DOHH2 (cell line): ENCODE results near the gene DNPH1.

ENCODE experiments used
- H3F3A ChIP-seq: fragments of 200-600 bp; sonication (generic), shearing (Covaris generic); 2 replicates; pipeline ENCODE4 v1.6.0; 2016; ENCODE audit warnings: antibody characterized with exemption, mild to moderate bottlenecking; ENCODE audit not compliant: control insufficient read depth, insufficient read depth
- H3K27ac ChIP-seq: fragments of 200-600 bp; sonication (generic); 2 replicates; pipeline ENCODE4 v1.5.1; 2014; ENCODE audit warnings: low read depth, mild to moderate bottlenecking, low read length, moderate library complexity
- H3K27me3 ChIP-seq: fragments of 200-600 bp; sonication (generic); 2 replicates; pipeline ENCODE4 v1.6.1; 2014; ENCODE audit warnings: mild to moderate bottlenecking, low read length, mixed read lengths; ENCODE audit not compliant: control insufficient read depth
- H3K36me3 ChIP-seq: fragments of 200-600 bp; sonication (generic); 2 replicates; pipeline ENCODE4 v1.6.1; 2014; ENCODE audit warnings: mild to moderate bottlenecking, low read length, moderate library complexity, mixed read lengths; ENCODE audit not compliant: control insufficient read depth
- H3K4me1 ChIP-seq: fragments of 200-600 bp; sonication (generic); 2 replicates; pipeline ENCODE4 v1.6.1; 2014; ENCODE audit warnings: mild to moderate bottlenecking, low read length, mixed read lengths; ENCODE audit not compliant: control insufficient read depth
- H3K4me2 ChIP-seq: fragments of 200-600 bp; sonication (generic); 2 replicates; pipeline ENCODE4 v1.6.0; 2014; ENCODE audit warnings: mild to moderate bottlenecking, low read length, moderate library complexity
- H3K4me3 ChIP-seq: fragments of 200-600 bp; sonication (generic); 2 replicates; pipeline ENCODE4 v1.5.1; 2014; ENCODE audit warnings: mild to moderate bottlenecking, low read length, mixed read lengths
- H3K79me2 ChIP-seq: fragments of 200-600 bp; sonication (generic); 2 replicates; pipeline ENCODE4 v1.6.1; 2014; ENCODE audit warnings: mild to moderate bottlenecking, low read length, mixed read lengths; ENCODE audit not compliant: control insufficient read depth
- H3K9me2 ChIP-seq: fragments of 200-600 bp; sonication (generic); replicated peaks from 2 replicates; pipeline ENCODE4 v1.6.1; 2014; ENCODE audit warnings: mild to moderate bottlenecking, low read length, mixed read lengths; ENCODE audit not compliant: control insufficient read depth
- H3K9me3 ChIP-seq: fragments of 200-600 bp; sonication (generic); 2 replicates; pipeline ENCODE4 v1.6.1; 2014; ENCODE audit warnings: antibody characterized with exemption, low read length, mixed read lengths; ENCODE audit not compliant: control insufficient read depth, insufficient read depth
- H4K20me1 ChIP-seq: fragments of 200-600 bp; sonication (generic); 2 replicates; pipeline ENCODE4 v1.6.0; 2014; ENCODE audit warnings: low read depth, mild to moderate bottlenecking, antibody characterized with exemption, low read length, moderate library complexity; ENCODE audit not compliant: control insufficient read depth, insufficient read depth
- EZH2phosphoT487 ChIP-seq: fragments of 200-600 bp; sonication (generic); IDR thresholded peaks from 2 replicates; pipeline ENCODE4 v1.6.1; 2017; ENCODE audit warnings: borderline replicate concordance, mild to moderate bottlenecking, antibody characterized with exemption, low read length, moderate library complexity, mixed read lengths
- TF ChIP-seq, protein P1 (sequence below): fragments of 200-600 bp; sonication (generic); IDR thresholded peaks from one replicate; pipeline ENCODE4 v1.5.1; 2014; ENCODE audit warnings: antibody characterized with exemption, mild to moderate bottlenecking, low read depth, low read length; ENCODE audit not compliant: poor library complexity, severe bottlenecking

The DNPH1 gene

GRCh38 chr6:43204271-43205105 is 24.8 kb downstream of the DNPH1 start:
- no peaks in the 10 kb centered on the region for H3K9me3 ChIP-seq
- H3K27me3 ChIP-seq = no peaks in the 10 kb centered on the region
- no peaks in the 10 kb centered on the region for H3K9me2 ChIP-seq
- no peaks in the 10 kb centered on the region; the same call in 1 of the 2 replicates for H4K20me1 ChIP-seq
- H3K27ac ChIP-seq = no peak overlapping the region
- no peak for TF ChIP-seq EZH2phosphoT487
- TF ChIP-seq, protein P1, sequence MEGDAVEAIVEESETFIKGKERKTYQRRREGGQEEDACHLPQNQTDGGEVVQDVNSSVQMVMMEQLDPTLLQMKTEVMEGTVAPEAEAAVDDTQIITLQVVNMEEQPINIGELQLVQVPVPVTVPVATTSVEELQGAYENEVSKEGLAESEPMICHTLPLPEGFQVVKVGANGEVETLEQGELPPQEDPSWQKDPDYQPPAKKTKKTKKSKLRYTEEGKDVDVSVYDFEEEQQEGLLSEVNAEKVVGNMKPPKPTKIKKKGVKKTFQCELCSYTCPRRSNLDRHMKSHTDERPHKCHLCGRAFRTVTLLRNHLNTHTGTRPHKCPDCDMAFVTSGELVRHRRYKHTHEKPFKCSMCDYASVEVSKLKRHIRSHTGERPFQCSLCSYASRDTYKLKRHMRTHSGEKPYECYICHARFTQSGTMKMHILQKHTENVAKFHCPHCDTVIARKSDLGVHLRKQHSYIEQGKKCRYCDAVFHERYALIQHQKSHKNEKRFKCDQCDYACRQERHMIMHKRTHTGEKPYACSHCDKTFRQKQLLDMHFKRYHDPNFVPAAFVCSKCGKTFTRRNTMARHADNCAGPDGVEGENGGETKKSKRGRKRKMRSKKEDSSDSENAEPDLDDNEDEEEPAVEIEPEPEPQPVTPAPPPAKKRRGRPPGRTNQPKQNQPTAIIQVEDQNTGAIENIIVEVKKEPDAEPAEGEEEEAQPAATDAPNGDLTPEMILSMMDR = no peak
- H3K4me3 ChIP-seq = no peak overlapping the region
- no peak overlapping the region for H3K4me2 ChIP-seq
- no peaks in the 10 kb centered on the region for H3K4me1 ChIP-seq
- H3F3A ChIP-seq = no peaks in the 10 kb centered on the region
- no peaks in the 10 kb centered on the region for H3K79me2 ChIP-seq
- H3K36me3 ChIP-seq = peaks cover 17% of the 10 kb centered on the region

DNA sequence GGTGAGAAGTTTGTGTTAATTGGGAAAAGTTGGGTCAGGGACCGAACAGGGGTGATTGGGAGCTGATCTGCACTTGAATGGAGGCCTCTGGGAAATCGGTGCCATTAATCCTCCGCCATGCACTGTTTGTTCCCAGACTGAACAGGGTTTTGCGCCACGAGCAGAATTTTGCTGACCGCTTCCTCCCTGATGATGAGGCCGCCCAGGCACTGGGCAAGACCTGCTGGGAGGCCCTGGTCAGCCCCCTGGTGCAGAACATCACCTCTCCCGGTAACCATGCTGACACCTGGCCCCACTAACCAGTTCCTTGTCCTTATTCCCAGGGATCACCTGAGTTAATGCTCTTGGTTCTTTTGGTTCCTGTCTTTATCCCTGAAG is 25.6 kb downstream of the DNPH1 start:
- H3K36me3 ChIP-seq = peaks cover 17% of the 10 kb centered on the region
- TF ChIP-seq, protein P1 = no peak
- no peak for TF ChIP-seq EZH2phosphoT487
- H3K27ac ChIP-seq = no peak overlapping the region
- H3K9me2 ChIP-seq = no peaks in the 10 kb centered on the region
- no peaks in the 10 kb centered on the region for H3K9me3 ChIP-seq
- H3K4me2 ChIP-seq = no peak overlapping the region
- H3F3A ChIP-seq = no peaks in the 10 kb centered on the region
- H3K4me1 ChIP-seq = no peaks in the 10 kb centered on the region
- no peak overlapping the region for H3K4me3 ChIP-seq
- no peaks in the 10 kb centered on the region for H3K79me2 ChIP-seq
- H3K27me3 ChIP-seq = no peaks in the 10 kb centered on the region
- H4K20me1 ChIP-seq = no peaks in the 10 kb centered on the region; the same call in 1 of the 2 replicates

GRCh38 chr6:43203029-43203717 is 26.1 kb downstream of the DNPH1 start:
- Histone ChIP-seq H3K4me2 (no peak overlapping the region), H3K27me3 (no peaks in the 10 kb centered on the region), H3K79me2 (no peaks in the 10 kb centered on the region), H3K4me3 (no peak overlapping the region), H3K36me3 (peaks cover 20% of the 10 kb centered on the region), H3K9me2 (no peaks in the 10 kb centered on the region), H3K9me3 (no peaks in the 10 kb centered on the region), H4K20me1 (no peaks in the 10 kb centered on the region; the same call in 1 of the 2 replicates), H3K4me1 (no peaks in the 10 kb centered on the region), H3F3A (no peaks in the 10 kb centered on the region), H3K27ac (no peak overlapping the region)
- TF ChIP-seq EZH2phosphoT487 = no peak
- TF ChIP-seq, protein P1 = no peak
